Ascending aorta (tissue), 2 donors: ENCODE results near the gene NOP16. TPM values are rescaled to one million over a fixed set of nuclear protein-coding genes. Genes with fewer than 3 reads are reported as not detected.
A peak's percentile ranks its signal among the peaks of the same experiment; 100 is the strongest.

Source experiments
- DNase-seq, 2 donors: peaks; one replicate each; pipeline ENCODE4 v3.0.0-alpha.2; 2019; ENCODE audit warnings: low spot score in 2 of 2
- H3K27ac ChIP-seq, 2 donors: fragments of 200-600 bp; sonication (generic); one replicate each; pipeline ENCODE4 v1.5.1; 2016 to 2017; ENCODE audit warnings: mild to moderate bottlenecking in 1 of 2
- H3K27me3 ChIP-seq: fragments of 200-600 bp; sonication (generic); one replicate; pipeline ENCODE4 v1.5.1; 2017
- H3K36me3 ChIP-seq, 2 donors: fragments of 200-600 bp; sonication (generic); one replicate each; pipeline ENCODE4 v1.5.1; 2016
- H3K4me1 ChIP-seq, 2 donors: fragments of 200-600 bp; sonication (generic); one replicate each; pipeline ENCODE4 v1.5.1; 2016 to 2017; ENCODE audit warnings: mild to moderate bottlenecking in 1 of 2
- H3K4me3 ChIP-seq, 2 donors: fragments of 200-600 bp; sonication (generic); one replicate each; pipeline ENCODE4 v1.5.1; 2016 to 2017; ENCODE audit warnings: mild to moderate bottlenecking in 1 of 2
- H3K9me3 ChIP-seq, 2 donors: fragments of 200-600 bp; sonication (generic); one replicate each; pipeline ENCODE4 v1.5.1; 2016
- CTCF ChIP-seq, 3 experiments: fragments of 200-600 bp in 2 of 3; fragments of 450-650 bp in 1 of 3; sonication (generic) in 2 of 3; IDR thresholded peaks; one replicate each; pipeline ENCODE4 v1.5.1; 2016 to 2019; ENCODE audit warnings: antibody characterized with exemption in 3 of 3, mild to moderate bottlenecking in 1 of 3, moderate library complexity in 1 of 3
- intact Hi-C: fragments of 100-400 bp; cut with DNase I; formaldehyde crosslinking; loops from one replicate; pipeline ENCODE4 v1.15.1; 2023
- total RNA-seq: library from RNA; depleted of rRNA; stranded (reverse); fragments of >200 nt; gene quantifications from one replicate; pipeline ENCODE4 v1.1.0, GENCODE V29; 2016

The NOP16 gene
- total RNA-seq, 1 donor from 2014 or later = not detected

GRCh38 chr5:176379881-176380280 lies 8.5 kb downstream of the NOP16 start:
- no peak for DNase-seq
- no peaks in the 10 kb centered on the region for H3K9me3 ChIP-seq
- H3K36me3 ChIP-seq = peaks cover 18 to 33% of the 10 kb centered on the region in 2 donors
- peaks cover 0 to 15% of the 10 kb centered on the region in 2 donors for H3K4me1 ChIP-seq
- H3K4me3 ChIP-seq = no peak overlapping the region
- H3K27ac ChIP-seq = no peak overlapping the region
- TF ChIP-seq CTCF (IDR thresholded peaks at IDR 0.05) = no peak
- intact Hi-C loops = loop anchor here (10.0 kb wide), 2 partner anchors 265 to 625 kb away; partner anchors contain the start of genes TSPAN17 and UIMC1
- no peaks in the 10 kb centered on the region for H3K27me3 ChIP-seq

- H3K27me3 ChIP-seq = no peaks in the 10 kb centered on the region
- H3K9me3 ChIP-seq = no peaks in the 10 kb centered on the region
- H3K4me1 ChIP-seq = no peaks in the 10 kb centered on the region
- no peak overlapping the region for H3K4me3 ChIP-seq
- peaks cover 0 to 30% of the 10 kb centered on the region in 2 donors for H3K36me3 ChIP-seq
- no peak for TF ChIP-seq CTCF (IDR thresholded peaks at IDR 0.05)
- peak overlapping the region; percentile 22 to 28 for H3K27ac ChIP-seq
- no peak for DNase-seq
- intact Hi-C loops = no loop called here
Measured at GRCh38 chr5:176373100-176373818, 15.1 kb downstream of the NOP16 start.

- Histone ChIP-seq H3K4me1 (no peaks in the 10 kb centered on the region), H3K36me3 (peaks cover 0 to 30% of the 10 kb centered on the region in 2 donors), H3K27me3 (no peaks in the 10 kb centered on the region), H3K27ac (no peak overlapping the region), H3K4me3 (no peak overlapping the region), H3K9me3 (no peaks in the 10 kb centered on the region)
- no peak for DNase-seq
- intact Hi-C loops = no loop called here
- no peak for TF ChIP-seq CTCF (IDR thresholded peaks at IDR 0.05)
Measured at GRCh38 chr5:176371621-176372539, 16.5 kb downstream of the NOP16 start.

- no peaks in the 10 kb centered on the region for H3K9me3 ChIP-seq
- intact Hi-C loops = no loop called here
- H3K27ac ChIP-seq = no peak overlapping the region
- H3K36me3 ChIP-seq = peaks cover 0 to 26% of the 10 kb centered on the region in 2 donors
- no peak for TF ChIP-seq CTCF (IDR thresholded peaks at IDR 0.05)
- peaks cover 0 to 4% of the 10 kb centered on the region in 2 donors for H3K4me1 ChIP-seq
- no peaks in the 10 kb centered on the region for H3K27me3 ChIP-seq
- no peak overlapping the region for H3K4me3 ChIP-seq
- DNase-seq = no peak
Measured at GRCh38 chr5:176369934-176370711, 18.3 kb downstream of the NOP16 start.

GRCh38 chr5:176368726-176369125 lies 19.7 kb downstream of the NOP16 start:
- Histone ChIP-seq H3K9me3 (no peaks in the 10 kb centered on the region), H3K4me1 (peaks cover 0 to 8% of the 10 kb centered on the region in 2 donors), H3K27me3 (no peaks in the 10 kb centered on the region), H3K27ac (no peak overlapping the region), H3K36me3 (peaks cover 0 to 26% of the 10 kb centered on the region in 2 donors), H3K4me3 (no peak overlapping the region)
- intact Hi-C loops = no loop called here
- no peak for TF ChIP-seq CTCF (IDR thresholded peaks at IDR 0.05)
- no peak for DNase-seq
